ENCODE data around the gene NDUFA13. TPM values are rescaled to one million over a fixed set of nuclear protein-coding genes. Genes with fewer than 3 reads are reported as not detected.

The NDUFA13 gene
- total RNA-seq, 4 donors from 2014 or later, result 57.4 to 97.2 (median 63.9) TPM

DNA sequence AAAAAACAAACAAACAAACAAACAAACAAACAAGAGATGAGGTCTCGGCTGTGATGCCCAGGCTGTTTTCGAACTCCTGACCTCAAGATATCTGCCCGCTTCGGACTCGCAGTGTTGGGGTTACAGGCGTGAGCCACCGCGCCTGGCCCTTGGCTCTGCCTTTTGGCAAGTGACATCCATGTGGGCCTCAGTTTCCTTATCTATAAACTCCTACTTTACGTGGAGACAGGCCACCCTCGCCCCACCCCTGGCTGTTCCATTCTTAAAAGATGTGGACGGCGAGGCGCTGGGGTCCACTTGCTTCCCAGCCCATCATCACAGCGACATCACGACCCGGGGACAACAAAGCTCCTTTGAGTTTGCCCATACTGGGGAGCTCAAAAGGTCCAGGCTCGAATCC, 2.3 kb upstream of the NDUFA13 start:
- ATAC-seq (ENCODE audit: low FRiP score), result no peak
- DNase-seq (ENCODE audit: low spot score), result no peak

GRCh38 chr19:19514215-19514657, 1.8 kb upstream of the NDUFA13 start:
- DNase-seq (ENCODE audit: low spot score) (no peak), ATAC-seq (ENCODE audit: low FRiP score) (no peak)
- no peak for TF ChIP-seq CTCF (IDR thresholded peaks at IDR 0.05)

More for the DNA sequence above, 2.3 kb upstream of the NDUFA13 start:
- TF ChIP-seq CTCF (IDR thresholded peaks at IDR 0.05), result no peak

DNA sequence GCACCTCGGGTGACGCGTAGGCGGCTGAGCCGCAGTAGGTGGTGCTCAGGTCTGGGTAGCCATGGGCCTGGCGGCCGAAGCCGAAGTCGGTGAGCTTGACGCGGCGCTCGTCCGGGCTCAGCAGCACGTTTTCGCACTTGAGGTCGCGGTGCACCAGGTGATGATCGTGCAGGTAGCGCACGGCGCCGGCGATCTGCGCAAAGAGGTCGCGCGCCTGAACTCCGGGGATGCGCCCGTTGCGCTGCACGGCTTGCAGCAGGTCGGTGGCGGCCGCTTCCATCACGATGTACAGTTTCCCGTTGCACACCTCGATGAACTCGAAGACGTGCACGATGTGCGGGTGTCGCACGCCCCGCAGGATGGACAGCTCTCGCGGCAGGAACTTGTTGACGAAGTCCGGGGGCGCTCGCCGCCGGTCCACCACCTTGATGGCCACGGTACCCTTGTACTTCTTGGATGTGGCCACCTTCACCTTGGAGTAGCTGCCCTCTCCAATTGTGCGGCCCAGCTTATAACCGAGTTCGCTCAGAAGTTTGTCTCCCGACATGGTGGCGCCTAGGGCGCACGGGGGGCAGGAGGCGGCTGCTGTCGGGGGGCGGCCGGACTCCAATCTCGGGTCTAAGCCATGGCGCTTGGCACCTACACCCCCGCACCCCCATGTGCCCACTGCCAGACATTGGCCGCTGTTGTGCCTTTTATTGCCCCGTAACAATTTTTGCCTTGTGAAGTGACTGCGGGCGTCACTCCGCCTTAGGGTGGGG, 964 bp upstream of the NDUFA13 start, which contains the start of gene TSSK6:
Gene TSSK6, minus strand, starts transcription at position 668 of the 761 bp plus-strand sequence. Its CDS starts 121 bp downstream, at position 547.
- no peak for TF ChIP-seq CTCF (IDR thresholded peaks at IDR 0.05)
- peak; percentile 3 for ATAC-seq (ENCODE audit: low FRiP score)
- DNase-seq (ENCODE audit: low spot score), result no peak

DNA sequence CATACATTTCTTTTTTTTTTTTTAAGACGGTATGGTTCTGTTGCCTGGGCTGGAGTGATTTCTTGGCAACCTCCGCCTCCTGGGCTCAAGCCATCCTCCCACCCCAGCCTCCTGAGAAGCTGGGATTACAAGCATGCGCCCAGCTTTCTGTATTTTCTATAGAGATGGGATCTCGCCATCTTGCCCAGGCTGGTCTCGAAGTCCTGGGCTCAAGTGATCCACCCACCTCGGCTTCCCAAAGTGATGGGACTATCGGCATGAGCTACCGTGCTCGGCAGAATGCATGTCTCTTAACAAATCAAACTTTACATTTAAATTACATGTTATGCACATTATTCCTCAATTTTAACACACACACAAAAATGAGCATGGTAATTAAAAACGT, 1.2 kb downstream of the NDUFA13 start:
- ATAC-seq (ENCODE audit: low FRiP score) (no peak), DNase-seq (ENCODE audit: low spot score) (no peak)
- TF ChIP-seq CTCF (IDR thresholded peaks at IDR 0.05), result no peak

DNA sequence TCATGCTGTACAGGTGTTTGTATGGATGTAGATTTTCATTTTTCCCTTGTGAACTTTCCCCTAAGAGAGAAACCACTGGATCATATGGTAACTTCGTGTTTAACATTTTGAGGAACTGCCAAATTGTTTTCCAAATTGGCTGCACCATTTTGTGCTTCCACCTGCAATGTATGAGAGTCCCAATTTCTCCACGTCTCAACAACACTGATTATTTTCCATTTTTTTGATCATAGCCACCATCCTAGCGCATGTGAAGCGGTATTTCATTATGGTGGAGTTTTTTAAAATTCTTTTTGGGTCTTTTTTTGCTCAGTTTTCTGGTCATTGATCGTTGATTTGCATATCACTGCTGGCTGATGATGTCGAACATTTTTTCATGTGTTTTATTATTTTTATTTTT, 5.0 kb downstream of the NDUFA13 start:
- DNase-seq (ENCODE audit: low spot score), result no peak
- no peak for TF ChIP-seq CTCF (IDR thresholded peaks at IDR 0.05)
- no peak for ATAC-seq (ENCODE audit: low FRiP score)

DNA sequence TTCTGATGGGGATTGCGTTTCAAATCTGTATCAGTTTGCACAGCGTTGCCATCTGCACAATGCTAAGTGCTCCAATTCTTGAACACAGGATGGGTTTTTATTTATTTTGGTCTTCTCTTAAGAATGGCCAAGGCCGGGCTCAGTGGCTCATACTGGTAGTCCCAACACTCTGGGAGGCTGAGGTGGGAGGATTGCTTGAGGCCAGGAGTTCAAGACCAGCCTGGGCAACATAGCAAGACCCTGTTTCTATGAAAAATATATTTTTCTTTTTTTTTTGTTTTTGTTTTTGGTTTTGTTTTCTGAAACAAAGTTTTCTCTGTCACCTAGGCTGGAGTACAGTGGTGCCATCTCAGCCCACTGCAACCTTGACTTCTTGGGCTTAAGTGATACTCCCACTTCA, 7.2 kb downstream of the NDUFA13 start:
- ATAC-seq (ENCODE audit: low FRiP score), result no peak
- DNase-seq (ENCODE audit: low spot score), result no peak
- no peak for TF ChIP-seq CTCF (IDR thresholded peaks at IDR 0.05)

DNA sequence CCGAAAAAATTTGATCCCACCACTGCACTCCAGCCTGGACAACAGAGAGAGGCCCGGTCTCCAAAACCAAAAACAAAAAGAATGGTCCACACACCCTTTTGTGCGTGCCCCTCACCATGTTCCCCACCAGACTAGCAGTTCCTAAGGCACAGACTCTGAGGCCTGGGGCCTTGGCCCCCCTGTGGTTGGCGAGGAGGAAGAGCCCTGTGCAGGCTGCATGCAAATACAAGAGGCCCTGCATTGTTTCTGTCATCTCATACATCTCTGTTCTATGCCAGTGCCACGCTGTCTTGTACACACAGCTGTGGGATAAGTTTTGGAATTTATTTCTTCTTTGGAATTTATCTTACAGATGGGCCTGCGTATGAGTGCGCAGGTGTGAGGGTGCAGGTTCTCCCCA, 8.0 kb downstream of the NDUFA13 start:
- ATAC-seq (ENCODE audit: low FRiP score) (no peak), DNase-seq (ENCODE audit: low spot score) (no peak)
- TF ChIP-seq CTCF (IDR thresholded peaks at IDR 0.05), result no peak
